Measurements from ENCODE around the gene DOCK7.

The DOCK7 gene

GRCh38 chr1:62481681-62482080, 206.5 kb downstream of the DOCK7 start:
- no peak for TF ChIP-seq CTCF (IDR thresholded peaks at IDR 0.05; ENCODE audit: insufficient read depth, low read depth, low read length, missing control alignments)
- no peak overlapping the region for H3K4me3 ChIP-seq (ENCODE audit: low read length)
- DNase-seq (ENCODE audit: low read depth) = no peak

GRCh38 chr1:62476525-62477219, 211.5 kb downstream of the DOCK7 start:
- TF ChIP-seq CTCF (IDR thresholded peaks at IDR 0.05; ENCODE audit: insufficient read depth, low read depth, low read length, missing control alignments) = no peak
- H3K4me3 ChIP-seq (ENCODE audit: low read length) = no peak overlapping the region
- DNase-seq (ENCODE audit: low read depth) = no peak

GRCh38 chr1:62467092-62467491, 221.1 kb downstream of the DOCK7 start:
- no peak overlapping the region for H3K4me3 ChIP-seq (ENCODE audit: low read length)
- no peak for TF ChIP-seq CTCF (IDR thresholded peaks at IDR 0.05; ENCODE audit: insufficient read depth, low read depth, low read length, missing control alignments)
- no peak for DNase-seq (ENCODE audit: low read depth)

- peak; percentile 2 for DNase-seq (ENCODE audit: low read depth)
- TF ChIP-seq CTCF (IDR thresholded peaks at IDR 0.05; ENCODE audit: insufficient read depth, low read depth, low read length, missing control alignments) = no peak
These were observed 225.8 kb downstream of the DOCK7 start for GRCh38 chr1:62462370-62462769.

GRCh38 chr1:62457955-62458354, 230.2 kb downstream of the DOCK7 start:
- DNase-seq (ENCODE audit: low read depth) = no peak
- H3K4me3 ChIP-seq (ENCODE audit: low read length) = no peak overlapping the region
- no peak for TF ChIP-seq CTCF (IDR thresholded peaks at IDR 0.05; ENCODE audit: insufficient read depth, low read depth, low read length, missing control alignments)

More at GRCh38 chr1:62462370-62462769, 225.8 kb downstream of the DOCK7 start:
- no peak overlapping the region for H3K4me3 ChIP-seq (ENCODE audit: low read length)

GRCh38 chr1:62452951-62453350, 235.2 kb downstream of the DOCK7 start:
- no peak overlapping the region for H3K4me3 ChIP-seq (ENCODE audit: low read length)
- TF ChIP-seq CTCF (IDR thresholded peaks at IDR 0.05; ENCODE audit: insufficient read depth, low read depth, low read length, missing control alignments) = no peak
- DNase-seq (ENCODE audit: low read depth) = peak; percentile 21

GRCh38 chr1:62450301-62450700, 237.9 kb downstream of the DOCK7 start:
- no peak for DNase-seq (ENCODE audit: low read depth)
- H3K4me3 ChIP-seq (ENCODE audit: low read length) = no peak overlapping the region
- no peak for TF ChIP-seq CTCF (IDR thresholded peaks at IDR 0.05; ENCODE audit: insufficient read depth, low read depth, low read length, missing control alignments)
